SK-N-SH (cell line): ENCODE measurements around the gene FBXO45. TPM values are rescaled to one million over a fixed set of nuclear protein-coding genes. Genes with fewer than 3 reads are reported as not detected.

Source experiments
- CTCF ChIA-PET: fragments of 300-600, 350-600 bp; formaldehyde crosslinking; extraction: SDS; loops from one replicate; lab custom pipeline; 2021; lab: Yijun Ruan, JAX
- POLR2A ChIA-PET: fragments of 350-600 bp; sonication (Branson Sonifier 250); formaldehyde crosslinking; extraction: SDS; loops from one replicate; lab custom pipeline; 2020; ENCODE audit warnings: antibody characterized with exemption, inconsistent platforms; lab: Yijun Ruan, JAX
- DNase-seq: peaks from one replicate; pipeline ENCODE4 v3.0.0; 2012
- H2AFZ ChIP-seq: fragments of 200-600 bp; sonication (generic); 2 replicates; pipeline ENCODE4 v1.8.1; 2016; ENCODE audit warnings: antibody characterized with exemption, mild to moderate bottlenecking, low read depth
- H3F3A ChIP-seq: fragments of 200-600 bp; sonication (generic); replicated peaks from 2 replicates; pipeline ENCODE3; 2016; ENCODE audit warnings: antibody characterized with exemption, mild to moderate bottlenecking; ENCODE audit not compliant: insufficient read depth
- H3K27ac ChIP-seq, 2 experiments: fragments of 200-500 bp in 1 of 2; fragments of 200-600 bp in 1 of 2; sonication (Bioruptor generic) in 1 of 2; sonication (generic), shearing (Covaris generic) in 1 of 2; 2 replicates each; pipeline versions ENCODE4 v1.5.1 to v1.6.1; 2014 to 2016; ENCODE audit warnings: low read depth in 2 of 2, inconsistent platforms in 1 of 2, low read length in 1 of 2, mild to moderate bottlenecking in 1 of 2, mixed read lengths in 1 of 2
- H3K27me3 ChIP-seq: fragments of 200-600 bp; sonication (generic), shearing (Covaris generic); 2 replicates; pipeline ENCODE4 v1.6.1; 2016; ENCODE audit warnings: mixed run types; ENCODE audit not compliant: insufficient read depth
- H3K36me3 ChIP-seq, 2 experiments: fragments of 200-500 bp in 1 of 2; fragments of 200-600 bp in 1 of 2; sonication (Bioruptor generic) in 1 of 2; sonication (generic) in 1 of 2; replicated peaks in 1 of 2; 2 replicates each; pipeline versions ENCODE3 to v1.5.1; 2014 to 2016; ENCODE audit warnings: low read length in 1 of 2, mild to moderate bottlenecking in 1 of 2; ENCODE audit not compliant: insufficient read depth in 2 of 2, control insufficient read depth in 1 of 2
- H3K4me1 ChIP-seq, 2 experiments: fragments of 200-500 bp in 1 of 2; fragments of 200-600 bp in 1 of 2; sonication (Bioruptor generic) in 1 of 2; sonication (generic), shearing (Covaris generic) in 1 of 2; 2 replicates each; pipeline versions ENCODE4 v1.5.1 to v1.6.1; 2014 to 2016; ENCODE audit warnings: low read depth in 1 of 2, low read length in 1 of 2, mixed run types in 1 of 2; ENCODE audit not compliant: insufficient read depth in 2 of 2, control insufficient read depth in 1 of 2
- H3K4me2 ChIP-seq: fragments of 200-600 bp; sonication (generic), shearing (Covaris generic); 2 replicates; pipeline ENCODE4 v1.6.1; 2017; ENCODE audit warnings: mixed run types
- H3K4me3 ChIP-seq, 2 experiments: fragments of 200-500 bp in 1 of 2; fragments of 200-600 bp in 1 of 2; sonication (Bioruptor generic) in 1 of 2; sonication (generic), shearing (Covaris generic) in 1 of 2; 2 replicates each; pipeline versions ENCODE4 v1.5.1 to v1.8.1; 2014 to 2016; ENCODE audit warnings: low read depth in 2 of 2, inconsistent platforms in 1 of 2, low read length in 1 of 2, mild to moderate bottlenecking in 1 of 2, mixed read lengths in 1 of 2, moderate library complexity in 1 of 2
- H3K79me2 ChIP-seq: fragments of 200-600 bp; sonication (generic); 2 replicates; pipeline ENCODE4 v1.8.1; 2017; ENCODE audit warnings: mild to moderate bottlenecking; ENCODE audit not compliant: insufficient read depth
- H3K9ac ChIP-seq: fragments of 200-600 bp; sonication (generic); 2 replicates; pipeline ENCODE4 v1.6.1; 2017; ENCODE audit warnings: mixed run types
- H3K9me2 ChIP-seq: fragments of 200-600 bp; sonication (generic); 2 replicates; pipeline ENCODE4 v1.6.1; 2017; ENCODE audit warnings: mixed run types
- H3K9me3 ChIP-seq: fragments of 200-600 bp; sonication (generic); 2 replicates; pipeline ENCODE4 v1.6.1; 2017; ENCODE audit warnings: mixed run types, mild to moderate bottlenecking, moderate library complexity
- H4K20me1 ChIP-seq: fragments of 200-600 bp; sonication (generic); 2 replicates; pipeline ENCODE4 v1.6.1; 2017; ENCODE audit warnings: mild to moderate bottlenecking, mixed run types; ENCODE audit not compliant: insufficient read depth
- CHD2 ChIP-seq: fragments of 150-350 bp; IDR thresholded peaks from 2 replicates; pipeline ENCODE4 v1.6.1; 2018; ENCODE audit warnings: low read length; ENCODE audit not compliant: partially characterized antibody
- CTCF ChIP-seq: fragments of 200-600 bp; sonication (generic); IDR thresholded peaks from 2 replicates; pipeline ENCODE4 v1.6.1; 2017; ENCODE audit warnings: antibody characterized with exemption, mild to moderate bottlenecking, moderate library complexity
- ELF1 ChIP-seq: IDR thresholded peaks from 2 replicates; pipeline ENCODE4 v1.4.0; 2012
- EP300 ChIP-seq, 2 experiments: IDR thresholded peaks; 2 replicates each; pipeline versions ENCODE4 v1.4.0 to v1.6.1; 2012; ENCODE audit warnings: borderline replicate concordance in 1 of 2, low read depth in 1 of 2, low read length in 1 of 2
- FOXM1 ChIP-seq: IDR thresholded peaks from 2 replicates; pipeline ENCODE4 v1.4.0; 2012; ENCODE audit warnings: low read depth, mild to moderate bottlenecking
- GABPA ChIP-seq: IDR thresholded peaks from 2 replicates; pipeline ENCODE4 v1.4.0; 2012; ENCODE audit warnings: low read depth, mild to moderate bottlenecking
- IRF3 ChIP-seq: fragments of 150-350 bp; IDR thresholded peaks from 2 replicates; pipeline ENCODE4 v1.6.1; 2016; ENCODE audit warnings: mild to moderate bottlenecking, low read depth, low read length
- JUND ChIP-seq: IDR thresholded peaks from 2 replicates; pipeline ENCODE4 v1.4.0; 2012
- MAX ChIP-seq: IDR thresholded peaks from 2 replicates; pipeline ENCODE4 v1.4.0; 2012; ENCODE audit warnings: low read depth
- MXI1 ChIP-seq: IDR thresholded peaks from 2 replicates; pipeline ENCODE4 v1.6.1; 2012; ENCODE audit warnings: mild to moderate bottlenecking, low read depth, low read length, improper control_type of control experiment
- NFIC ChIP-seq: IDR thresholded peaks from 2 replicates; pipeline ENCODE4 v1.4.0; 2012; ENCODE audit warnings: borderline replicate concordance
- NRF1 ChIP-seq: IDR thresholded peaks from 2 replicates; pipeline ENCODE4 v1.6.1; 2012; ENCODE audit warnings: low read depth, mild to moderate bottlenecking, low read length
- POLR2AphosphoS5 ChIP-seq: IDR thresholded peaks from 2 replicates; pipeline ENCODE4 v1.6.1; 2012; ENCODE audit warnings: low read depth, low read length
- RAD21 ChIP-seq: IDR thresholded peaks from 2 replicates; pipeline ENCODE4 v1.6.1; 2012; ENCODE audit warnings: mild to moderate bottlenecking, low read length
- RCOR1 ChIP-seq: fragments of 150-350 bp; IDR thresholded peaks from 2 replicates; pipeline ENCODE4 v1.6.1; 2017; ENCODE audit warnings: antibody characterized with exemption, low read length
- RFX5 ChIP-seq: IDR thresholded peaks from 2 replicates; pipeline ENCODE4 v1.6.1; 2012; ENCODE audit warnings: mild to moderate bottlenecking, improper control_type of control experiment, low read length
- SIN3A ChIP-seq: IDR thresholded peaks from 2 replicates; pipeline ENCODE4 v1.6.1; 2012; ENCODE audit warnings: low read depth, mild to moderate bottlenecking, low read length, moderate library complexity, borderline replicate concordance
- SMC3 ChIP-seq: IDR thresholded peaks from 2 replicates; pipeline ENCODE4 v1.6.1; 2012; ENCODE audit warnings: low read depth, low read length, improper control_type of control experiment
- TAF1 ChIP-seq: IDR thresholded peaks from 2 replicates; pipeline ENCODE4 v1.6.1; 2012; ENCODE audit warnings: low read depth, mild to moderate bottlenecking, low read length, moderate library complexity, borderline replicate concordance
- TCF12 ChIP-seq: IDR thresholded peaks from 2 replicates; pipeline ENCODE4 v1.4.0; 2012
- ZBTB33 ChIP-seq: IDR thresholded peaks from 2 replicates; pipeline ENCODE4 v1.4.0; 2012; ENCODE audit warnings: low read depth, borderline replicate concordance
- WGBS: methylation state at CpG from one replicate; pipeline ENCODE4 v1.1.6; 2017; ENCODE audit warnings: low lambda C conversion rate; 5-methylcytosine and 5-hydroxymethylcytosine counted together
- polyA plus RNA-seq, 3 experiments: library from polyadenylated mRNA; depleted of rRNA; stranded (reverse); fragments of >200 nt; gene quantifications; 2 replicates each; pipeline ENCODE4 v1.2.3, GENCODE V29; 2012

The FBXO45 gene
- polyA plus RNA-seq, 1 of the 3 experiments (the other 2 are of a cell fraction) = 3.2 TPM

- Histone ChIP-seq H3K9ac (no peak overlapping the region), H3F3A (peaks cover 7% of the 10 kb centered on the region), H3K4me1 (no peaks in the 10 kb centered on the region; a peak in 1 of 4 replicates), H3K27me3 (no peaks in the 10 kb centered on the region), H3K4me3 (no peak overlapping the region), H3K79me2 (no peaks in the 10 kb centered on the region), H4K20me1 (no peaks in the 10 kb centered on the region), H3K27ac (no peak overlapping the region), H3K36me3 (no peaks in the 10 kb centered on the region), H3K4me2 (no peak overlapping the region), H3K9me2 (no peaks in the 10 kb centered on the region), H3K9me3 (peaks cover 8% of the 10 kb centered on the region; the same call in 1 of the 2 replicates), H2AFZ (no peak overlapping the region)
- POLR2A ChIA-PET = no interaction called here
- CTCF ChIA-PET = interaction anchor here (0.8 to 1.2 kb wide), 4 partner anchors 13 to 171 kb away, joined by 3 read pairs; partner anchors contain the start of gene RNF168
- no peak for TF ChIP-seq RCOR1
- no peak for TF ChIP-seq NFIC
- TF ChIP-seq SIN3A = no peak
- no peak for TF ChIP-seq MAX
- no peak for TF ChIP-seq FOXM1
- no peak for TF ChIP-seq CHD2
- no peak for TF ChIP-seq POLR2AphosphoS5
- no peak for TF ChIP-seq RFX5
- no peak for TF ChIP-seq GABPA
- peak; percentile 28; the same call in 1 of the 2 replicates for TF ChIP-seq RAD21
- TF ChIP-seq CTCF = peak; percentile 30
- DNase-seq = no peak
- WGBS = 56% methylated on average over 5 of the region's 5 CpGs
Observed at GRCh38 chr3:196524527-196524926, 43.9 kb upstream of the FBXO45 start.

- no peaks in the 10 kb centered on the region for H4K20me1 ChIP-seq
- H3K4me3 ChIP-seq = no peak overlapping the region
- no peaks in the 10 kb centered on the region for H3K9me2 ChIP-seq
- no peaks in the 10 kb centered on the region for H3K79me2 ChIP-seq
- POLR2A ChIA-PET = no interaction called here
- H3K9me3 ChIP-seq = peaks cover 5% of the 10 kb centered on the region; the same call in 1 of the 2 replicates
- WGBS = 53% methylated on average over 4 of the region's 4 CpGs
- H3K9ac ChIP-seq = no peak overlapping the region
- H3K27ac ChIP-seq = no peak overlapping the region
- CTCF ChIA-PET = interaction anchor here (1.4 kb wide), 1 partner anchor 84 kb away, joined by 4 read pairs; no protein-coding TSS in a partner anchor
- no peak overlapping the region for H2AFZ ChIP-seq
- H3K4me2 ChIP-seq = no peak overlapping the region
- H3K27me3 ChIP-seq = no peaks in the 10 kb centered on the region
- H3K36me3 ChIP-seq = no peaks in the 10 kb centered on the region
- H3K4me1 ChIP-seq = no peaks in the 10 kb centered on the region; a peak in 1 of 4 replicates
- no peak for DNase-seq
- peaks cover 7% of the 10 kb centered on the region for H3F3A ChIP-seq
- TF ChIP-seq ELF1 (no peak), RCOR1 (no peak), POLR2AphosphoS5 (no peak), NRF1 (no peak), JUND (no peak), NFIC (no peak), CTCF (no peak), SIN3A (no peak), TCF12 (no peak), TAF1 (no peak), SMC3 (no peak), EP300 (IDR thresholded peaks at IDR 0.05; ENCODE audit: borderline replicate concordance in 1 of 2, low read depth in 1 of 2, low read length in 1 of 2) (no peak), GABPA (no peak), ZBTB33 (no peak), MXI1 (no peak), IRF3 (no peak)
Observed at GRCh38 chr3:196525141-196525540, 43.3 kb upstream of the FBXO45 start.
